Mammary microvascular endothelial cell (primary cell): ENCODE results near the gene CFAP20DC. TPM values are rescaled to one million over a fixed set of nuclear protein-coding genes. Genes with fewer than 3 reads are reported as not detected.

Experiments used
- total RNA-seq: library from RNA; depleted of rRNA; stranded (reverse); fragments of >200 nt; gene quantifications from 2 replicates; pipeline ENCODE4 v1.2.3, GENCODE V29; 2015

Gene CFAP20DC
- 2.4 and 3.3 TPM in 2 replicates for total RNA-seq

GRCh38 chr3:59049671-59050331, at the start of gene CFAP20DC:
CFAP20DC (minus strand) TSS chr3:59050025; CDS start chr3:59049631, 394 bp downstream.

